IMR-90 (cell line): ENCODE measurements around the gene PRKAR1B. TPM values are rescaled to one million over a fixed set of nuclear protein-coding genes. Genes with fewer than 3 reads are reported as not detected.

Experiments used
- ATAC-seq: fragments of 200-7000 bp; cut with Tn5 transposase; 2 replicates; pipeline ENCODE4 v1.9.1; 2020; ENCODE audit warnings: low read depth, mild to moderate bottlenecking, moderate library complexity
- BruUV-seq: library from RNA; stranded (reverse); fragments of 400-500 nt; replicated peaks from 2 replicates; lab custom pipeline; 2021; lab: Mats Ljungman, UMichigan
- CTCF ChIA-PET: fragments of 300-600 bp; formaldehyde crosslinking; extraction: SDS; loops from one replicate; lab custom pipeline; 2021; ENCODE audit warnings: antibody characterized with exemption; lab: Yijun Ruan, JAX
- POLR2A ChIA-PET: fragments of 300-600 bp; sonication (Branson Sonifier 250); formaldehyde crosslinking; loops from one replicate; lab custom pipeline; 2022; ENCODE audit warnings: antibody characterized with exemption; ENCODE audit not compliant: unreplicated experiment; lab: Charles Lee
- DNase-seq: peaks from one replicate; pipeline ENCODE4 v3.0.0; 2013
- H2AFZ ChIP-seq: replicated peaks from 2 replicates; pipeline ENCODE3; 2013; ENCODE audit warnings: low read length, mild to moderate bottlenecking; ENCODE audit not compliant: poor library complexity
- H2AK5ac ChIP-seq: 2 replicates; pipeline ENCODE4 v1.6.1; 2013; ENCODE audit warnings: low read depth, low read length, inconsistent platforms
- H2AK9ac ChIP-seq: replicated peaks from 2 replicates; pipeline ENCODE3; 2013; ENCODE audit warnings: mild to moderate bottlenecking, low read depth, low read length, moderate library complexity; ENCODE audit not compliant: poor library complexity
- H2BK120ac ChIP-seq: 2 replicates; pipeline ENCODE4 v1.6.1; 2013; ENCODE audit warnings: low read depth, low read length, inconsistent platforms
- H2BK15ac ChIP-seq: 3 replicates; pipeline ENCODE4 v1.6.1; 2013; ENCODE audit warnings: low read depth, low read length, inconsistent platforms
- H2BK20ac ChIP-seq: 2 replicates; pipeline ENCODE4 v1.6.1; 2013; ENCODE audit warnings: low read depth, mild to moderate bottlenecking, inconsistent platforms, low read length, moderate library complexity
- H2BK5ac ChIP-seq: 2 replicates; pipeline ENCODE4 v1.6.1; 2013; ENCODE audit warnings: mild to moderate bottlenecking, low read depth, low read length, inconsistent platforms; ENCODE audit not compliant: poor library complexity, severe bottlenecking
- H3K14ac ChIP-seq: replicated peaks from 2 replicates; pipeline ENCODE4 v1.6.1; 2013; ENCODE audit warnings: low read depth, low read length, inconsistent platforms
- H3K18ac ChIP-seq: 2 replicates; pipeline ENCODE4 v1.6.1; 2013; ENCODE audit warnings: low read depth, low read length, control low read depth
- H3K23ac ChIP-seq: 2 replicates; pipeline ENCODE4 v1.6.1; 2013; ENCODE audit warnings: low read depth, low read length, inconsistent platforms
- H3K27ac ChIP-seq: 2 replicates; pipeline ENCODE4 v1.5.1; 2013; ENCODE audit warnings: mild to moderate bottlenecking, control low read depth, low read length; ENCODE audit not compliant: insufficient read depth
- H3K27me3 ChIP-seq: 2 replicates; pipeline ENCODE4 v1.6.1; 2013; ENCODE audit warnings: low read length; ENCODE audit not compliant: control insufficient read depth, insufficient read depth
- H3K36me3 ChIP-seq: 2 replicates; pipeline ENCODE4 v1.6.1; 2013; ENCODE audit warnings: low read length, mixed read lengths; ENCODE audit not compliant: control insufficient read depth, insufficient read depth
- H3K4ac ChIP-seq: 2 replicates; pipeline ENCODE4 v1.6.1; 2013; ENCODE audit warnings: low read depth, low read length, inconsistent platforms
- H3K4me1 ChIP-seq: 2 replicates; pipeline ENCODE4 v1.6.1; 2013; ENCODE audit warnings: low read length, mixed read lengths; ENCODE audit not compliant: control insufficient read depth, insufficient read depth
- H3K4me2 ChIP-seq: 2 replicates; pipeline ENCODE4 v1.6.1; 2013; ENCODE audit warnings: low read depth, mild to moderate bottlenecking, control low read depth, low read length, moderate library complexity
- H3K4me3 ChIP-seq: 2 replicates; pipeline ENCODE4 v1.5.1; 2013; ENCODE audit warnings: low read depth, mild to moderate bottlenecking, control low read depth, low read length, moderate library complexity; ENCODE audit not compliant: insufficient read depth
- H3K56ac ChIP-seq: 2 replicates; pipeline ENCODE4 v1.6.1; 2013; ENCODE audit warnings: low read length, inconsistent platforms; ENCODE audit not compliant: insufficient read depth; ENCODE audit errors: extremely low read depth
- H3K79me1 ChIP-seq, 2 experiments: 2 replicates each; pipeline ENCODE4 v1.6.1; 2013; ENCODE audit warnings: low read length in 2 of 2, inconsistent platforms in 1 of 2, low read depth in 1 of 2
- H3K9ac ChIP-seq: 2 replicates; pipeline ENCODE4 v1.6.1; 2013; ENCODE audit warnings: low read depth, low read length, control low read depth
- H3K9me1 ChIP-seq: 2 replicates; pipeline ENCODE4 v1.6.1; 2013; ENCODE audit warnings: low read length, inconsistent platforms; ENCODE audit not compliant: insufficient read depth
- H3K9me3 ChIP-seq: 2 replicates; pipeline ENCODE4 v1.6.1; 2013; ENCODE audit warnings: low read length; ENCODE audit not compliant: control insufficient read depth, insufficient read depth
- H4K20me1 ChIP-seq: 2 replicates; pipeline ENCODE4 v1.6.1; 2013; ENCODE audit warnings: low read length, inconsistent platforms; ENCODE audit not compliant: insufficient read depth
- H4K5ac ChIP-seq: 2 replicates; pipeline ENCODE4 v1.6.1; 2013; ENCODE audit warnings: mild to moderate bottlenecking, low read depth, low read length, control low read depth
- H4K8ac ChIP-seq, 2 experiments: 2 replicates each; pipeline ENCODE4 v1.6.1; 2013; ENCODE audit warnings: low read depth in 2 of 2, low read length in 2 of 2, control low read depth in 1 of 2, inconsistent platforms in 1 of 2
- H4K91ac ChIP-seq: 2 replicates; pipeline ENCODE4 v1.6.1; 2013; ENCODE audit warnings: low read depth, low read length, inconsistent platforms; ENCODE audit not compliant: insufficient read depth
- BHLHE40 ChIP-seq: fragments of 150-350 bp; IDR thresholded peaks from 2 replicates; pipeline ENCODE4 v1.6.1; 2016; ENCODE audit warnings: mild to moderate bottlenecking, low read depth, low read length
- CEBPB ChIP-seq: IDR thresholded peaks from 2 replicates; pipeline ENCODE4 v1.6.1; 2012; ENCODE audit warnings: low read depth, low read length, improper control_type of control experiment
- CHD1 ChIP-seq: IDR thresholded peaks from 2 replicates; pipeline ENCODE4 v1.6.1; 2012; ENCODE audit warnings: low read depth, low read length, improper control_type of control experiment
- FOS ChIP-seq: fragments of 150-350 bp; IDR thresholded peaks from 2 replicates; pipeline ENCODE4 v1.6.1; 2016; ENCODE audit warnings: low read depth, low read length
- MAFK ChIP-seq: IDR thresholded peaks from 2 replicates; pipeline ENCODE4 v1.6.1; 2012; ENCODE audit warnings: low read depth, low read length, improper control_type of control experiment
- MAZ ChIP-seq: IDR thresholded peaks from 2 replicates; pipeline ENCODE4 v1.6.1; 2012; ENCODE audit warnings: low read depth, mild to moderate bottlenecking, low read length, improper control_type of control experiment, moderate library complexity, borderline replicate concordance
- MXI1 ChIP-seq: IDR thresholded peaks from 2 replicates; pipeline ENCODE4 v1.6.1; 2012; ENCODE audit warnings: low read depth, mild to moderate bottlenecking, low read length, moderate library complexity, borderline replicate concordance
- NFE2L2 ChIP-seq: fragments of 150-350 bp; IDR thresholded peaks from 2 replicates; pipeline ENCODE4 v1.6.1; 2016; ENCODE audit warnings: low read depth, mild to moderate bottlenecking, low read length
- POLR2A ChIP-seq: IDR thresholded peaks from 2 replicates; pipeline ENCODE4 v1.6.1; 2012; ENCODE audit warnings: mild to moderate bottlenecking, low read depth, low read length
- RAD21 ChIP-seq: IDR thresholded peaks from 2 replicates; pipeline ENCODE4 v1.6.1; 2012; ENCODE audit warnings: low read length, improper control_type of control experiment
- RCOR1 ChIP-seq: IDR thresholded peaks from 2 replicates; pipeline ENCODE4 v1.6.1; 2012; ENCODE audit warnings: mild to moderate bottlenecking, low read length, improper control_type of control experiment; ENCODE audit not compliant: insufficient replicate concordance
- RFX5 ChIP-seq: IDR thresholded peaks from 2 replicates; pipeline ENCODE4 v1.8.0; 2012; ENCODE audit warnings: low read depth, mild to moderate bottlenecking, low read length, moderate library complexity
- SMC3 ChIP-seq: fragments of 150-350 bp; IDR thresholded peaks from 2 replicates; pipeline ENCODE4 v1.6.1; 2016; ENCODE audit warnings: low read depth, mild to moderate bottlenecking, antibody characterized with exemption, low read length, moderate library complexity
- USF2 ChIP-seq: fragments of 150-350 bp; IDR thresholded peaks from 2 replicates; pipeline ENCODE4 v1.6.1; 2017; ENCODE audit warnings: mild to moderate bottlenecking, antibody characterized with exemption, low read length, low read depth
- WGBS, 2 experiments: methylation state at CpG; one replicate each; pipeline versions ENCODE4 v1.1.5 to v1.1.7; 2013; ENCODE audit warnings: missing lambda C conversion rate in 2 of 2; ENCODE audit not compliant: insufficient read length in 1 of 2; ENCODE audit errors: extremely low coverage in 2 of 2; 5-methylcytosine and 5-hydroxymethylcytosine counted together
- dilution Hi-C: fragments of 300-500 bp; cut with HindIII; formaldehyde crosslinking; loops from one replicate; pipeline ENCODE4 v1.14.3; 2018; ENCODE audit warnings: low sequenced_read_pairs; ENCODE audit not compliant: unreplicated experiment
- in situ Hi-C: fragments of 300-500 bp; cut with MboI; formaldehyde crosslinking; loops from 3 replicates; pipeline ENCODE4 v1.14.3; 2019; ENCODE audit warnings: low sequenced_read_pairs, inconsistent platforms, mixed read lengths
- intact Hi-C: fragments of 100-400 bp; cut with micrococcal nuclease; formaldehyde crosslinking; loops from 2 replicates; pipeline ENCODE4 v1.10.0; 2022
- polyA plus RNA-seq, 3 experiments: library from polyadenylated mRNA; depleted of rRNA; stranded (reverse); fragments of >200 nt; gene quantifications; 2 replicates each; pipeline ENCODE4 v1.2.3, GENCODE V29; 2012; ENCODE audit warnings: low replicate concordance in 1 of 3
- total RNA-seq: library from RNA; depleted of rRNA; stranded (reverse); fragments of >200 nt; gene quantifications from 2 replicates; pipeline ENCODE4 v1.2.3, GENCODE V29; 2012
- TF ChIP-seq, protein P1 (sequence below): fragments of 150-350 bp; IDR thresholded peaks from 2 replicates; pipeline ENCODE4 v1.6.1; 2016; ENCODE audit warnings: low read depth, mild to moderate bottlenecking, low read length, moderate library complexity, borderline replicate concordance
- TF ChIP-seq, protein P2 (sequence below): conservative IDR thresholded peaks from 2 replicates; pipeline ENCODE4 v1.5.1; 2012; ENCODE audit warnings: mild to moderate bottlenecking, low read depth, low read length, improper control_type of control experiment

Gene PRKAR1B
- total and polyA plus RNA-seq, 2 of the 4 experiments (the other 2 are of a cell fraction): 15.2 to 20.2 TPM

DNA sequence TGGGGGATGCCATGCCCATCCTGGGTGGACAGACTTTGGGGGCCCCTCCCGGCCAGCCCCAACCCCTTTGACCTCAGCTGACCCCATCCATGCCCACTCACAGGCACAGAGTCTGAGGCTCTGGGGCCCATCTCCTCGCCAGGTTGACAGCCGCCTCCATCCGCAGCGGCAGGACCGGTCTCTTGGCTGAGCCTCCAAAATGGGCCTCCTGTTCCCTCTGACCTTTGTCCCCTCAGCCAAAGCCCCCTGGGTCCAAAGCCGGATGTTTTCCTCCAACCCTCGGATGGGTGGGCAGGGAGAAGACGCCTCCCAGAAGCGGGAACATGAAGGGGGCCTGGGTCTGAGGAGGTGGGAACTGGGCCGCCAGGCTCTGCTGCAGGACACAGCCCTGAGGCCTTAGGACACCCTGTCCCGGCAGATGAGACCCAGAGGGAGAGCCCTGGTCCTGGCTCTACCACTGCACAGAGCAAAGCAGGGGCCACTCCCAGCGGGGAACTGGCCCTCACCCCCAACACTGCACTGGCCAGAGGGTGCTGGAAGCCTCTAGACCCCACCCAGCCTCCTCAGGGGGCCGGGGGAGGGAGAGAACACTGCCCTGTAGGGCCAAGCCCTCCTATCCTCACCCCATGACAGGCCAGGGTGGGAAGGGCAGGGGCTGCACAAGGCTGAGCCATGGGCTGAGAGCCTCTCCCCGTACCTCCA lies 220.0 kb downstream of the PRKAR1B start:
- POLR2A ChIA-PET: no interaction called here
- CTCF ChIA-PET: no interaction called here
- Histone ChIP-seq H2BK20ac (no peak overlapping the region), H3K36me3 (0 out of 2 replicates have a peak, but pooled peaks cover 4% of the 10 kb centered on the region), H2BK120ac (no peak overlapping the region), H2BK15ac (no peak overlapping the region), H3K18ac (no peak overlapping the region), H3K9me3 (no peaks in the 10 kb centered on the region), H3K9ac (no peak overlapping the region), H3K27ac (no peak overlapping the region), H3K9me1 (no peaks in the 10 kb centered on the region), H2AFZ (no peak overlapping the region), H4K20me1 (no peaks in the 10 kb centered on the region; the same call in 1 of the 2 replicates), H4K8ac (no peak overlapping the region), H2AK9ac (no peak overlapping the region), H4K91ac (no peak overlapping the region), H3K4me3 (no peak overlapping the region), H3K23ac (no peak overlapping the region), H3K79me1 (no peaks in the 10 kb centered on the region; a peak in 2 of 4 replicates), H3K27me3 (no peaks in the 10 kb centered on the region), H2AK5ac (no peak overlapping the region), H3K4me2 (no peak overlapping the region), H4K5ac (no peak overlapping the region), H3K4ac (no peak overlapping the region), H3K4me1 (no peaks in the 10 kb centered on the region), H3K14ac (no peak overlapping the region), H2BK5ac (no peak overlapping the region), H3K56ac (no peak overlapping the region)
- TF ChIP-seq BHLHE40: no peak
- no peak for TF ChIP-seq POLR2A
- TF ChIP-seq SMC3: no peak
- TF ChIP-seq NFE2L2: no peak
- no peak for TF ChIP-seq RAD21
- TF ChIP-seq, protein P1, sequence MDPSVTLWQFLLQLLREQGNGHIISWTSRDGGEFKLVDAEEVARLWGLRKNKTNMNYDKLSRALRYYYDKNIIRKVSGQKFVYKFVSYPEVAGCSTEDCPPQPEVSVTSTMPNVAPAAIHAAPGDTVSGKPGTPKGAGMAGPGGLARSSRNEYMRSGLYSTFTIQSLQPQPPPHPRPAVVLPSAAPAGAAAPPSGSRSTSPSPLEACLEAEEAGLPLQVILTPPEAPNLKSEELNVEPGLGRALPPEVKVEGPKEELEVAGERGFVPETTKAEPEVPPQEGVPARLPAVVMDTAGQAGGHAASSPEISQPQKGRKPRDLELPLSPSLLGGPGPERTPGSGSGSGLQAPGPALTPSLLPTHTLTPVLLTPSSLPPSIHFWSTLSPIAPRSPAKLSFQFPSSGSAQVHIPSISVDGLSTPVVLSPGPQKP: no peak
- no peak for TF ChIP-seq USF2
- TF ChIP-seq RCOR1: no peak
- TF ChIP-seq MAZ: no peak
- TF ChIP-seq CEBPB: no peak
- TF ChIP-seq MAFK: no peak
- TF ChIP-seq CHD1: no peak
- no peak for TF ChIP-seq FOS
- no peak for TF ChIP-seq RFX5
- TF ChIP-seq, protein P2, sequence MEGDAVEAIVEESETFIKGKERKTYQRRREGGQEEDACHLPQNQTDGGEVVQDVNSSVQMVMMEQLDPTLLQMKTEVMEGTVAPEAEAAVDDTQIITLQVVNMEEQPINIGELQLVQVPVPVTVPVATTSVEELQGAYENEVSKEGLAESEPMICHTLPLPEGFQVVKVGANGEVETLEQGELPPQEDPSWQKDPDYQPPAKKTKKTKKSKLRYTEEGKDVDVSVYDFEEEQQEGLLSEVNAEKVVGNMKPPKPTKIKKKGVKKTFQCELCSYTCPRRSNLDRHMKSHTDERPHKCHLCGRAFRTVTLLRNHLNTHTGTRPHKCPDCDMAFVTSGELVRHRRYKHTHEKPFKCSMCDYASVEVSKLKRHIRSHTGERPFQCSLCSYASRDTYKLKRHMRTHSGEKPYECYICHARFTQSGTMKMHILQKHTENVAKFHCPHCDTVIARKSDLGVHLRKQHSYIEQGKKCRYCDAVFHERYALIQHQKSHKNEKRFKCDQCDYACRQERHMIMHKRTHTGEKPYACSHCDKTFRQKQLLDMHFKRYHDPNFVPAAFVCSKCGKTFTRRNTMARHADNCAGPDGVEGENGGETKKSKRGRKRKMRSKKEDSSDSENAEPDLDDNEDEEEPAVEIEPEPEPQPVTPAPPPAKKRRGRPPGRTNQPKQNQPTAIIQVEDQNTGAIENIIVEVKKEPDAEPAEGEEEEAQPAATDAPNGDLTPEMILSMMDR: no peak
- no peak for TF ChIP-seq MXI1
- in situ Hi-C loops: no loop called here
- intact Hi-C loops: no loop called here
- WGBS, 2 experiments: 96% methylated on average over 5 of the region's 15 CpGs; no CpG with 5 or more reads in 1 of the 2 experiments
- BruUV-seq: no TSS peak
- dilution Hi-C loops: no loop called here
- DNase-seq (no peak), ATAC-seq (no peak)
